Activated CD4-positive, alpha-beta T cell treated with anti-CD3 and anti-CD28 coated beads, Interleukin-10, Interleukin-2, amounts not matched to agents 100 ng/mL and 50 ng/mL, durations not matched to agents 16 hours and 8 hours (primary cell): ENCODE results near the gene RRAS2.
A peak's percentile ranks its signal among the peaks of the same experiment; 100 is the strongest.
"Not testable (repeated sequence)": the region's sequence is repeated elsewhere in the genome, so short reads cannot be mapped to it uniquely, and the experiment has no call there.

ENCODE experiments used
- DNase-seq: peaks from one replicate; pipeline ENCODE4 v3.0.0-alpha.2; 2020

The RRAS2 gene

DNA sequence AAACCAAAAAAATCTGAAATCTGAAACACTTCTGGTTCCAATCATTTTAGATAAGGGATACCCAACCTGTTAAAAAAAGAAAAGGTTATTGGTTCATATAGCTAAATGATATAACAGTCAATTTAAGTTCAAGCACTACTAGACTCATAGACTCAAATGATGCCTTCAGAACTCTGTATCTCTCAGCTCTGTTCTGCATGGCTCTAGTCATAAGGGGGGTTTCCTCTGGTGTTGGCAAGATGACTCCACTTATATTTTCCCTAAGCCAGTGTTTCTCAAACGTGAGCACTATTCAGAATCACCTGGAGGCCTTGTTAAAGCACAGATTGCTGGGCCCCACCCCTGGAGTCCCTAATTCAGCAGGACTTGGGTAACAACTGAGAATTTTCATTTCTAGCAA lies 11.5 kb upstream of the RRAS2 start:
- peak; percentile 18 for DNase-seq

DNA sequence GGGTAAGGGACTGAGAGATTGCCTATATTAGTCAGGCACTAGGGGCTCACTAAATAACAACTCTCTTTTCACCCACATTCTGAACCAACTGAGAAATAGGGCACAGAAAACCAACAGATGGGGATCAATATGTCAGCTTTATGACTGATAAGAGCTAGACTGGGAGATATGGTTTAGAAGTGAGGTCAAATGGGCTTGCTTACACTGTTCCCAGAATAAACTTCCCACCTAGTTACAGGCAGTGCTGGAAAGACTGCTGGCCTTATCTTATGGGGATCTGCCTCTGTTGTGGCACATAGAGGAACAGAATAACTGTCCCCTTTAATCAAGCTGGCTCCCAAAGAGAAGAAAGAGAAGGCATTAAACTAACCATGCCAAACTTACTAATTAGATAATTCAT lies 10.6 kb upstream of the RRAS2 start:
- DNase-seq, result no peak

GRCh38 chr11:14366936-14367335 lies 8.0 kb upstream of the RRAS2 start:
- peak; percentile 37 for DNase-seq

DNA sequence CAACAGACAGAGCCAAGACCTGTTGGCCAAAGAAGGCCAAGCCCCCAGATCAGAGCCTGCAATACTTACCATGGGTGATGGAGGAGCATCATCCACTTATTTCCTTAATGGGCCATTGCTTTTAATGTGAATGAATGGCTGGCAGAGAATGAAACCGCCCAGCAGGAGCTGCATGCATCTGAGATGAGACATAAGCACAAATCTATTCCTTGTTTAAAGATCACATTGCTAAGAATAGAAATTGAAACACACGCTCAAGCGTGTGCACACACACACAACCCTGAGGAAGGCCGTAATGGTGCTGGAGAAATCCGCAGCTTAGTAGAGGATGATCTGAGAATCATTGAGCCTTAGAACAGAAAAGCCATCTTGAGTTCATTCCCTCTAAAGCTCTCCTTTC lies 5.3 kb upstream of the RRAS2 start:
- DNase-seq, result no peak

- no peak for DNase-seq
Observed at GRCh38 chr11:14362611-14363010, 3.6 kb upstream of the RRAS2 start.

DNA sequence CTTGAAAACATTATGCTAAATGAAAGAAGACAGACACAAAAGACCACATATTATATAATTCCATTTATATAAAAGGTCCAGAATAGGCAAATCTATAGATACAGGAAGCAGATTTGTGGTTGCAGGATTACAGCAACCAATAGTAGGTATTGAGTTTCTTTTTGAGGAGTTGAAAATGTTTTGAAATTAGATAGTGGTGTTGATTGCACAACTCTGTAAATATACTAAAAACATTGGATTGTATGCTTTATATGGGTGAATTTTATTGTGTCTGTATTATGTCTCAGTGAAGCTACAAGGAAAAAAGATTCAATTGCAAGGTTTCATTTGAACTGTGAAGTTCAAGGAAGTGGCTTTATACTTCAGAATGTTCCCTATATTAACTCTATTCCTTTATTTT lies 3.0 kb upstream of the RRAS2 start:
- no peak for DNase-seq

DNA sequence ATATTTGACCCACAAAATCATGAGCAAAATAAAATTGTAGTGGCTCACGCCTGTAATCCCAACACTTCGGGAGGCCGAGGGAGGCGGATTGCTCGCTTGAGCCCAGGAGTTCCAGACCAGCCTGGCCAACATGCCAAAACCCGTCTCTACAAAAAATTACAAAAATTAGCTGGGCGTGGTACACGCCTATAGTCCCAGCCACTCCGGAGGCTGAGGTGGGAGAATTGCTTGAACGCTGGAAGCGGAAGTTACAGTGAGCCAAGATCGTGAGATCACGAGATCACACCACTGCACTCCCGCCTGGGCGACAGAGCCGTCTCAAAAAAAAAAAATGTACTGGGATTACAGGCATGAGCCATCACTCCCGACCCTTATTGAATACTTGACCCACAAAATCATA lies 2.0 kb upstream of the RRAS2 start:
- no peak for DNase-seq

GRCh38 chr11:14359501-14360031 lies 583 bp upstream of the RRAS2 start:
- no peak for DNase-seq

GRCh38 chr11:14357881-14358728 lies 878 bp downstream of the RRAS2 start:
- DNase-seq, result peak; percentile 34

DNA sequence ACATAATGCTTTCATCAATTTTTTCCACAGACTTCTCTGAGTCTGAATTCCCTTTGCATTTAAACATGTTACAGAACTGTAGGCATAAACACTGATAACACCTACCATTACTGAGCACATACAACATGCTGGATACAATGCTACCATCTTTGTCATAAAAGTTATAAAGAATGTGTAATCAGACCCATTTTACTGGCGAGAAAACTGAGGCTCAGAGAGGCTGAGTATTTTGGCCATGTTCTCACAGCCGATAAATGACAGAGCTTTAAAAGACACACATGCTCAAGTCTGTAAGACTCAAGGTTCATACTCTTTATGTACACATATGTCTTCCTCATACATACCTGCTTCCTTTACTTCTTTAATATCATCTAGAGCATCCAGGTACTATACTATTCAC lies 2.6 kb downstream of the RRAS2 start:
- DNase-seq, result no peak

- not testable (repeated sequence) for DNase-seq
Observed at GRCh38 chr11:14354604-14355003, 4.4 kb downstream of the RRAS2 start.

GRCh38 chr11:14350716-14351238 lies 8.2 kb downstream of the RRAS2 start:
- DNase-seq, result no peak

- DNase-seq, result no peak
Observed at GRCh38 chr11:14350215-14350614, 8.8 kb downstream of the RRAS2 start.

- no peak for DNase-seq
Observed at GRCh38 chr11:14347991-14348390, 11.0 kb downstream of the RRAS2 start.

DNA sequence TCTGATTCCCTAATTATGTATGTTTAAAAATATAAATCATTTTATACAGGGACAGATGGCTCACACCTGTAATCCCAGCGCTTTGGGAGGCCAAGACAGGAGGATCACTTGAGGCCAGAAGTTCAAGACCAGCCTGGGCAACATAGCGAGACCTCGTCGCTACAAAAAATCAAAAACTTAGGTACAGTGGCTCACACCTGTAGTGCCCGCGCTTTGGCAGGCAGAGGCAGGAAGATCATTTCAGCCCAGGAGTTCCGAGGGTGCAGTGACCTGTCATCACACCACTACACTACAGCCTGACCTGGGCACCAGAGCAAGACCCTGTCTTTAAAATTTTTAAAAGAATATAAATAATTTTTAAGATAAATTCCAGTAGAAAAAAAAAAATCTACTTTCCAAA lies 11.5 kb downstream of the RRAS2 start:
- DNase-seq, result no peak

DNA sequence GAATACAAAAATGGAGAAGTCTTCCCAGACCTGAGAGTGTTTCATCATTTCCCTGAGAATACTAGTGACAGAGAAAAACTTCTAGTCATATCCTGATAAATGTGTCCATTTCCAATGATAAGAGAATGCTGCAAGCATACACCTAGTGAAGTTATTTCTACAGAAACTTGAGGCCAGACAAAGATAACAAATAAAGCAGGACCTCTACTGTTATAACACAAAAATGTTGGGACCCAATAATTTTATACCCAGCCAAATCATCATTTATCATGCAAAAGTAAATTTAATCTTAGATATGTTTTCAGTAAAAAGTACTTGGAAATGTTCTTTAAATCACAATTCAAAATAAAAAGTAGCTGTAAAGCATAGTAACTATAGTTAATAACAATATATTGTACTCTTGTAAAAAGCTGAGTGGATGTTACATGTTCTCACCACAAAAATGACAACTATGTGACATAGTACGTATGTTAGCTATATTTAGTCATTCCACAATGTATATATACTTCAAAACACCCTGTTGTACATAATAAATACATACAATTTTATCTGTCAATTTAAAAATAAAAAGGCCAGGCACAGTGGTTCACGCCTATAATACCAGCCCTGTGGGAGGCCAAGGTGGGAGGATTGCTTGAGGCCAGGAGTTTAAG lies 12.6 kb downstream of the RRAS2 start:
- no peak for DNase-seq

GRCh38 chr11:14345668-14346067 lies 13.3 kb downstream of the RRAS2 start:
- no peak for DNase-seq

- not testable (repeated sequence) for DNase-seq
Observed at GRCh38 chr11:14345016-14345415, 14.0 kb downstream of the RRAS2 start.

GRCh38 chr11:14342906-14343305 lies 16.1 kb downstream of the RRAS2 start:
- DNase-seq, result no peak

DNA sequence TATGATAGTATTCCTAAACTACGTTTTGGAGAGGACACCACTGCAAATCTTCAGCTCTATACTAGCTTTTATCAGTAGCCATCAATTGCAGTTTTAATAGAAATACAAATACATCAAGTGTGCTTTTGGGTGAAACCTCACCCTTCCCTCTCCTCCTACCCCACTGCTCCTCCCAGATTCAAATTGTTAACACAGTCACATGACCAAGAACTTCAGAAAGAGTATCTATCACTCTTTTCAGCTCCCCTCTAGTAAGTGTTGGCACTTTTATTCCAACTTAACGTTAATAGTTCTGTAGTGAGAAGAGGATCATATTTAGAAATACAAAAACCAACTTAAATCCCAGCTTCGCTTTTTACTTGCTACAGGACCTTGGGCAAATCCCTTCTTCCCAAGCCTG lies 17.0 kb downstream of the RRAS2 start:
- DNase-seq, result no peak

GRCh38 chr11:14340721-14341120 lies 18.3 kb downstream of the RRAS2 start:
- no peak for DNase-seq

GRCh38 chr11:14339356-14339755 lies 19.6 kb downstream of the RRAS2 start:
- no peak for DNase-seq

GRCh38 chr11:14336507-14337503 lies 22.2 kb downstream of the RRAS2 start:
- DNase-seq, result peak; percentile 71
